ENCODE results near the gene CCL4L2.
"Not testable (repeated sequence)": the region's sequence is repeated elsewhere in the genome, so short reads cannot be mapped to it uniquely, and the experiment has no call there.

CCL4L2 gene

GRCh38 chr17:36188891-36189306 lies 22.0 kb upstream of the CCL4L2 start:
- DNase-seq (ENCODE audit: low read depth), result no peak
- no peak overlapping the region for H3K4me3 ChIP-seq (ENCODE audit: low read depth, low read length)
- TF ChIP-seq, protein P1, sequence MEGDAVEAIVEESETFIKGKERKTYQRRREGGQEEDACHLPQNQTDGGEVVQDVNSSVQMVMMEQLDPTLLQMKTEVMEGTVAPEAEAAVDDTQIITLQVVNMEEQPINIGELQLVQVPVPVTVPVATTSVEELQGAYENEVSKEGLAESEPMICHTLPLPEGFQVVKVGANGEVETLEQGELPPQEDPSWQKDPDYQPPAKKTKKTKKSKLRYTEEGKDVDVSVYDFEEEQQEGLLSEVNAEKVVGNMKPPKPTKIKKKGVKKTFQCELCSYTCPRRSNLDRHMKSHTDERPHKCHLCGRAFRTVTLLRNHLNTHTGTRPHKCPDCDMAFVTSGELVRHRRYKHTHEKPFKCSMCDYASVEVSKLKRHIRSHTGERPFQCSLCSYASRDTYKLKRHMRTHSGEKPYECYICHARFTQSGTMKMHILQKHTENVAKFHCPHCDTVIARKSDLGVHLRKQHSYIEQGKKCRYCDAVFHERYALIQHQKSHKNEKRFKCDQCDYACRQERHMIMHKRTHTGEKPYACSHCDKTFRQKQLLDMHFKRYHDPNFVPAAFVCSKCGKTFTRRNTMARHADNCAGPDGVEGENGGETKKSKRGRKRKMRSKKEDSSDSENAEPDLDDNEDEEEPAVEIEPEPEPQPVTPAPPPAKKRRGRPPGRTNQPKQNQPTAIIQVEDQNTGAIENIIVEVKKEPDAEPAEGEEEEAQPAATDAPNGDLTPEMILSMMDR (conservative IDR thresholded peaks at IDR 0.05; ENCODE audit: low read depth, low read length), result no peak

GRCh38 chr17:36189993-36190392 lies 20.9 kb upstream of the CCL4L2 start:
- not testable (repeated sequence) for DNase-seq (ENCODE audit: low read depth); H3K4me3 ChIP-seq (ENCODE audit: low read depth, low read length)

DNA sequence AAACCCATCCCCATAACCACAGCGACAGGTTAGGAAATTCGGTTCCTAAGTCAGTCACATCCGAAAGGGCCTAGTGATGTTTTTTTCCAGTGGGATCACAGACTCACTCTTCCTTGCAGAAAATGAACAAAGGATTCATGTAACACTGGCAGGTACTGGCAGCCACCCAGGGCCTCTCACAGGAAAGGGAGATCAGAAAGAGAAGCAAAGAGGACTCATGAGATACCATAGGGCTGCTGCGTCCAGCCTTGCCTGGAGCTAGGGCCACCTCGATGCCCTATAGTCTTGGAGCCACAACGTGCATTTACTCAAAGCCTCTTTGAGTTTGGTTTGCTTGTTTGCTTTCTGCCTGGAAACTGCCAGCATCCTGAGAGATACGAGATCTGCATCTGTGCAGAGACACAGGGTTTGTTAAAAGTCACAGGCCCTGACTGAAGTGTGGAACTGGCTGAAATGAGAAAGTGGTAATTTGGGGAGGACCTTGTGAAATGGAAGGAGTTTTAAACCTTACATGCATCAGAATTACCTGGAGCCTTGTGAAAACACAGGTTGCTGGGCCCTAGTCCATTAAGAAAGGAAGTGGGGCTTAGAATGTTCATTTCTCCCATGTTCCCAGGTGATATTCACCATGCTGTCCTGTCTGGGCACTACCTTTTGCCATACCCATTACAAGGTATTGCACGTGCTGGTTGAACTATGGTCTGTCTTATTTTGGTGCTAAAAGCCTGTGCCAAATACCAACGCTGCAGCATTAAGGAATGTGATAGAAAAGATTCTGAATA lies 20.1 kb upstream of the CCL4L2 start:
- H3K4me3 ChIP-seq (ENCODE audit: low read depth, low read length); DNase-seq (ENCODE audit: low read depth): not testable (repeated sequence)

- no peak overlapping the region for H3K4me3 ChIP-seq (ENCODE audit: low read depth, low read length)
- no peak for DNase-seq (ENCODE audit: low read depth)
- TF ChIP-seq, protein P1 (conservative IDR thresholded peaks at IDR 0.05; ENCODE audit: low read depth, low read length), result no peak
Observed at GRCh38 chr17:36193216-36193775, 17.6 kb upstream of the CCL4L2 start.

DNA sequence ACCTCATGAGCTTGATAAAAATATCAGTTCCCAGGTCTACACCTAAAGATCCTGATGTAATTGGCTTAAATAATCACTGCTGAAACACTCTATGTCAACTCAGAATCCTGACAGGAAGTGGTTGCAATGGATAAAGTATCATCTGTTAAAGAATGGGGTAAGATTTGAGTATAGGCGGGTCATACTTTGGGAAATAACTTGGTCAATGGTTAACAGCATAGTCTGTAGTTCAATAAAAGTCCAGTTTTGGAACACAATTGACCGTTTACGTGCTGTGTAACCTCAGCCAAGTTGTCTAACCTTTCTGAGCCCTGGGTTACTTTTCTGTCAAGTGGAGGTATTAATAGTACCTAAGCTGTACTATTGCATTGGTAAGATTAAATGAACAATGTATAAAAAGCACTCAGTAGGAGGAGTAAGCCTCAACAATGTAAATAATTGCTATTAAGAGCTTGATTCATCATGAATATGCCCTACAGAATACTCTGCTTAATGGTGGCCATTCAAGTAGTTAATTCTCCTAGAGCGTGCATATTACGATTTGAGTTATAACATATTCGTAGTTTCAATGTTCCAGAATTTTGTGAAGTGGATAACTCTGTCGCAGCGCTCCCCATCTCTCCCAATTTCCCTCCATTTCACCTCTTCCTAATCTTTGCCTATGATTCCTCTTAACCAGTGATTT lies 16.6 kb upstream of the CCL4L2 start:
- not testable (repeated sequence) for DNase-seq (ENCODE audit: low read depth); H3K4me3 ChIP-seq (ENCODE audit: low read depth, low read length)

DNA sequence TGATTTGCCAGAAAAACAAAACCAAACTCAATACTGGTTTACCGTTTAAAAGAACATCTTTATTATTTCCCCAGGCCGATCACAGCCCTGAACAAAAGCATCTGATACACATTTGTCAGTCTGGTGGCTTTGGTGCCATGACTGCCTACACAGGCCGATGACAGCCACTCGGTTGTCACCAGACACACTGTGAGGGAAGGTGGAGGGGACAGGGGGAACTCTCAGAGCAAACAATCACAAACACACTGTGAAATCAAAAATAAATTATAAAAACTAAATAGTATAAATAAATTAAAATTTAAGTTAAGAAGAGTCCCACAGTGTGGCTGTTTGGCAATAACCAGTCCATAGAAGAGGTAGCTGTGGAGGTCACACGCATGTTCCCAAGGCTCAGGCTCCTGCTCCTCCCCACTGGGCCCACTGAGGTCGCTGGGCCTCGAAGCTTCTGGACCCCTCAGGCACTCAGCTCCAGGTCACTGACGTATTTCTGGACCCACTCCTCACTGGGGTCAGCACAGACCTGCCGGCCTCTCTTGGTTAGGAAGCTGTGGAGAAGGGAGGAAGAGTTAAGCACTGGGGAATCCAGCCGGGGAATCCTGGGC lies 15.9 kb upstream of the CCL4L2 start:
- not testable (repeated sequence) for DNase-seq (ENCODE audit: low read depth); H3K4me3 ChIP-seq (ENCODE audit: low read depth, low read length)

DNA sequence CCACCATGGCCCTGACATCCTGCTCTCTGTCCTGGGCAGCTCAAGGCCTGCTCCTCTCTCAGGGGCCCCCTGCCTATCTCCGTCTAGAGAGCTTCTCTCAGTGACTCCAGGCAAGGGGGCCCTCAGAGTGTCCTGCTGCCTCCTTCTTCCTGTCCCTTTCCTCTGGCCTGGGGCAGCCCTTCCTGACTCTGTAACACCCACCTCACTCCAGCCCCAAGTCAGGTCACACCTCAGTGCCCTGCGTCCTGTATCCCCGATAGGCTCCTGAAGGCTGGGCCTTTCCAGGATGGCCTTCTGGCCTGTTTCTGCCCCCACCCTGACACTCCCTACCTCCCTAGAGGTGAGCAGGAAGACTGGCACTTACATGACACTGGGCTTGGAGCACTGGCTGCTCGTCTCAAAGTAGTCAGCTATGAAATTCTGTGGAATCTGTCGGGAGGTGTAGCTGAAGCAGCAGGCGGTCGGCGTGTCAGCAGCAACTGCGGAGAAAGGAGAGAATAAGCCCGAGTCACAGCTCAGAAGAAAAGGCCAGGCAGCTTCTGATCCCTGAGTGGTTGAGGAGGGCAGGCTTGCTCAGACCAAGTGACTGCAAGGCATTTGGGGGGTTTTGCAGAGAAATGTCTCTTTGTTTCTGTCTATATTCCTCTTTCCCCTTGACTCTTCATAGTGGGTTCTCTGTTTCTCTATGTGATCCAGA lies 15.3 kb upstream of the CCL4L2 start:
- TF ChIP-seq, protein P1 (conservative IDR thresholded peaks at IDR 0.05; ENCODE audit: low read depth, low read length), result no peak
- H3K4me3 ChIP-seq (ENCODE audit: low read depth, low read length), result no peak overlapping the region
- peak; percentile 20 for DNase-seq (ENCODE audit: low read depth)

DNA sequence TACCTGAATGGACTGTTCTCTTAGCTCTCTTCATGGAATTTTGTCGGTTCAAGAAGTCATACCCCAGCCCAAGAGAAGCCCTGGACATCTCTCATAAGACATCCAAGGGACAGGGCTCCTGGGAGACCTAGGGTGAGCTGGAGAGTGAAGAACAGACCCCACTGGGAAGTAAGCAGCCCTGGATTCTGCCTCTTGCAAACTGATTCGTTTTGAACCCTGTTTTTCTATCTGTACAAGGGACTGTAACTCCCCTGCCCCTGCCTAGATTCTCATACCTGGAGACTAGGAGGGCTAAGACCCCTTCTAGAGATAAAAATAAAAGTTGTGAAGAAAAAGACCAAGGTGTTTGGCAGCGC lies 14.8 kb upstream of the CCL4L2 start:
- no peak overlapping the region for H3K4me3 ChIP-seq (ENCODE audit: low read depth, low read length)
- DNase-seq (ENCODE audit: low read depth), result no peak
- TF ChIP-seq, protein P1 (conservative IDR thresholded peaks at IDR 0.05; ENCODE audit: low read depth, low read length), result no peak
